IgD-negative memory B cell (primary cell): Measurements from ENCODE around the gene MSMP. TPM values are rescaled to one million over a fixed set of nuclear protein-coding genes. Genes with fewer than 3 reads are reported as not detected.

Experiments
- H3K27ac Mint-ChIP-seq, 3 donors: one replicate each; pipeline ENCODE4 v1.8.0; 2020 to 2022; ENCODE audit warnings: mild to moderate bottlenecking in 3 of 3, mixed read lengths in 3 of 3, moderate library complexity in 1 of 3
- H3K27me3 Mint-ChIP-seq: one replicate; pipeline ENCODE4 v1.8.0; 2021; ENCODE audit warnings: mixed read lengths
- H3K36me3 Mint-ChIP-seq: one replicate; pipeline ENCODE4 v1.8.0; 2020; ENCODE audit warnings: mild to moderate bottlenecking, mixed read lengths
- H3K4me1 Mint-ChIP-seq, 3 donors: one replicate each; pipeline ENCODE4 v1.8.0; 2020 to 2022; ENCODE audit warnings: mixed read lengths in 3 of 3, mild to moderate bottlenecking in 1 of 3
- H3K4me3 Mint-ChIP-seq, 4 donors: one replicate each; pipeline ENCODE4 v1.8.0; 2020 to 2022; ENCODE audit warnings: mild to moderate bottlenecking in 4 of 4, mixed read lengths in 4 of 4, moderate library complexity in 3 of 4
- H3K9me3 Mint-ChIP-seq, 3 donors: one replicate each; pipeline ENCODE4 v1.8.0; 2020 to 2021; ENCODE audit warnings: mixed read lengths in 3 of 3, mild to moderate bottlenecking in 1 of 3
- polyA plus RNA-seq: library from polyadenylated mRNA; unstranded; fragments of 300-500 nt; fragmentation: Illumina TruSeq; gene quantifications from one replicate; pipeline ENCODE4 v1.2.3, GENCODE V29; 2021

The MSMP gene
- polyA plus RNA-seq, 1 donor from 2014 or later: 3.8 TPM

DNA sequence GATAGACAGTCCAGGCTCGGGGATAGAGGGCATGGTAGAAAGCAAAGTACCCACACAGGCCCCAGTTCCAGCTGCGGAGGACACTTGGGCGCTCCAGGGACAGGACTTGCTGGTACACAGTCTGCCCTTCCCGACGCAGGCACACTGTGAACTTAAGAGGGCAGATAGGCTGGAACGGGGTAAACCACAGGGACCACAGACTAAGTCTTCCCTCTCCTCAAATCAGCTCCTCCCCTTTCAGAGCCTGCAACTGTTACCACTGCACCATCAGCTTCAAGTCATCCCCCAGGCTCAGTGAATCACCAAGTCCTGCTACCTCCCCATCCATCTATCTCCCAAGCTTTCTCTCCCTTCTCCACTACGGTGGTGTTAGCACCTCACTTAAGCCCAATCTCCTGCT is 12.3 kb downstream of the MSMP start:
- Mint-ChIP-seq H3K4me3 (no peak overlapping the region), H3K36me3 (peaks cover 6% of the 10 kb centered on the region), H3K4me1 (peaks cover 17 to 25% (median 19%) of the 10 kb centered on the region in 3 donors), H3K27ac (peak overlapping the region in 1 of 3 donors; percentile 43), H3K9me3 (no peaks in the 10 kb centered on the region), H3K27me3 (no peaks in the 10 kb centered on the region)

- Mint-ChIP-seq H3K9me3 (no peaks in the 10 kb centered on the region), H3K36me3 (peaks cover 9% of the 10 kb centered on the region), H3K4me1 (peaks cover 6 to 14% (median 10%) of the 10 kb centered on the region in 3 donors), H3K27ac (no peak overlapping the region), H3K4me3 (no peak overlapping the region), H3K27me3 (no peaks in the 10 kb centered on the region)
Observed at GRCh38 chr9:35740243-35740642, 13.8 kb downstream of the MSMP start.

DNA sequence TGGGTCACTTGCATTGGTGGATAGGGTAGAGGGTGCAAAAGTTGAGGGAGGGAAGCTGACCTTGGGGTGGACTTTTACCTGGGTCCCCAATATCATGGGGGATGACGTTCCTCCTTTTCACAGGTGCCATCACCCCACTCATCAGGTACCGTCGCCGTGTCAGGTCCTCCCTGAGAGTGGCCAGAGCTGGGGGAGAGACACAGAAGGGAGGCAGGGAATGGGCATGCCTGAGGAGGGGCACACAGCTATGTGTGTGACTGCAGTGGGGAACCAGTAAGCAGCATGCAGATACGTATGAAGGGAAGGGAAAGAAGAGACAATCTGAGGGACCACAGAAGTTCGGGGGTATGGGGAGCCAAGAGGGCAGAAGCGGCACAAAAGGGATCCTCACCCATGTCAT is 15.2 kb downstream of the MSMP start:
- Mint-ChIP-seq H3K9me3 (no peaks in the 10 kb centered on the region), H3K27me3 (no peaks in the 10 kb centered on the region), H3K4me1 (peaks cover 6 to 12% (median 11%) of the 10 kb centered on the region in 3 donors), H3K36me3 (peaks cover 9% of the 10 kb centered on the region), H3K4me3 (no peak overlapping the region), H3K27ac (no peak overlapping the region)

- peak overlapping the region in 1 of 3 donors; percentile 63 for H3K27ac Mint-ChIP-seq
Observed at GRCh38 chr9:35738186-35738585, 15.9 kb downstream of the MSMP start.

DNA sequence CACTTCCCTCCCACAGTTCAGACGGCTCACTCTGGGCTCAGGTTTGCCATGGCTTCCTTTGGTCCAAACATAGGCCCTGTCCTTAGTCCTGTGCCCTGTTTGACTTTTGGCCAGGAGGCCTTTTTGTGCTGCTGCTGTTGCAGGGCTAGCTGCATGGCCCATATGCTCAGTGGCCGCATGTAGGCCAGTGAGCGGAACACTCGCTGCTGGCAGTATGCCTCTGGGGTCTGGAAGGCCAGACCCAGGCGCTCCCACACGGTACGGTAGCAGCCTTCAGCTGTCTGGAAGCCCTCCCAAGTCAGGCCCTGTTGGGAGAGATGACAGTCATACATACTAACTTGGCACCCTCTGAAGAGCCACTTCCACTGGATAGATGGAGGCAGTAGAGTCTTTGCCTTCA is 16.9 kb downstream of the MSMP start:
- no peak overlapping the region for H3K4me3 Mint-ChIP-seq
- H3K27ac Mint-ChIP-seq: no peak overlapping the region
- H3K27me3 Mint-ChIP-seq: no peaks in the 10 kb centered on the region
- peaks cover 6% of the 10 kb centered on the region for H3K36me3 Mint-ChIP-seq
- H3K9me3 Mint-ChIP-seq: no peaks in the 10 kb centered on the region
- H3K4me1 Mint-ChIP-seq: peaks cover 10 to 18% (median 11%) of the 10 kb centered on the region in 3 donors

More at GRCh38 chr9:35738186-35738585, 15.9 kb downstream of the MSMP start:
- Mint-ChIP-seq H3K9me3 (no peaks in the 10 kb centered on the region), H3K27me3 (no peaks in the 10 kb centered on the region), H3K4me3 (peak overlapping the region in 1 of 4 donors; percentile 51), H3K4me1 (peaks cover 4 to 13% (median 9%) of the 10 kb centered on the region in 3 donors), H3K36me3 (peaks cover 6% of the 10 kb centered on the region)

DNA sequence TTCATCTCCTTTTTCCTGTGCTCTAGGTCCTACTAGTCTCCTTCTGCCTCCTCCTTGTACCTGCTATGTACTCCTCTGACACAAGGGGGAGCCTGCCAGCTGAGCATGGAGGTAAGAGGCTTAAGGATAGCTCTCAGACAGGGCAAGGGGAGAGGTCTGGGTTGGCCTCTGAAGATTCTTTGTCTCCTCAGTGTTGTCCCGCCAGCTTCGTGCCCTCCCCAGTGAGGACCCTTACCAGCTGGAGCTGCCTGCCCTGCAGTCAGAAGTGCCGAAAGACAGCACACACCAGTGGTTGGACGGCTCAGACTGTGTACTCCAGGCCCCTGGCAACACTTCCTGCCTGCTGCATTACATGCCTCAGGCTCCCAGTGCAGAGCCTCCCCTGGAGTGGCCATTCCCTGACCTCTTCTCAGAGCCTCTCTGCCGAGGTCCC is 17.9 kb downstream of the MSMP start:
- H3K4me3 Mint-ChIP-seq: peak overlapping the region in 2 of 4 donors; percentile 12 to 50
- no peaks in the 10 kb centered on the region for H3K27me3 Mint-ChIP-seq
- H3K36me3 Mint-ChIP-seq: peaks cover 6% of the 10 kb centered on the region
- H3K27ac Mint-ChIP-seq: peak overlapping the region in 1 of 3 donors; percentile 14
- H3K4me1 Mint-ChIP-seq: peaks cover 14 to 18% (median 16%) of the 10 kb centered on the region in 3 donors
- no peaks in the 10 kb centered on the region for H3K9me3 Mint-ChIP-seq

- H3K4me3 Mint-ChIP-seq: peak overlapping the region in 1 of 4 donors; percentile 68
- H3K36me3 Mint-ChIP-seq: peaks cover 3% of the 10 kb centered on the region
- no peak overlapping the region for H3K27ac Mint-ChIP-seq
- H3K27me3 Mint-ChIP-seq: no peaks in the 10 kb centered on the region
- H3K4me1 Mint-ChIP-seq: peaks cover 20 to 26% (median 24%) of the 10 kb centered on the region in 3 donors
- H3K9me3 Mint-ChIP-seq: no peaks in the 10 kb centered on the region
Observed at GRCh38 chr9:35734096-35734495, 20.0 kb downstream of the MSMP start.

DNA sequence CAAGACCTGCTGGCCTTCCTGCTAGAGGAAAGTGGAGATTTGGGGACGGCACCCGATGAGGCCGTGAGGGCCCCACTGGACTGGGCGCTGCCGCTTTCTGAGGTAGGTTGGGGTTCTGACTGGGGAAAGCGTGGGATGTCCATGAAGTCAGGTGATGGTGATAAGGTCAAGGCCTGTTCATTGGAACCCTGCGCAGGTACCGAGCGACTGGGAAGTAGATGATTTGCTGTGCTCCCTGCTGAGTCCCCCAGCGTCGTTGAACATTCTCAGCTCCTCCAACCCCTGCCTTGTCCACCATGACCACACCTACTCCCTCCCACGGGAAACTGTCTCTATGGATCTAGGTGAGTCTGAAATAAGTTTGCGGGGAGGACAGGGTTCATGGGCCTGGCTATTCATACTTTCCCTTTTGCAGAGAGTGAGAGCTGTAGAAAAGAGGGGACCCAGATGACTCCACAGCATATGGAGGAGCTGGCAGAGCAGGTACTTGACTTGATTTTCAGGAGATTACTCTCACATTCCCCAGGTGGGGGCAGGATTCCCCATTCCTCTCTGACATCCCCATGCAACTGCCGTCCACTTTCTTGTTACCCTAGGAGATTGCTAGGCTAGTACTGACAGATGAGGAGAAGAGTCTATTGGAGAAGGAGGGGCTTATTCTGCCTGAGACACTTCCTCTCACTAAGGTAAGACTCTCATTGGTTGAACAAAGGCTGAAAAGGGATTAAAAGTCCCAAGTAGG is 21.1 kb downstream of the MSMP start:
- Mint-ChIP-seq H3K9me3 (no peaks in the 10 kb centered on the region), H3K27ac (peak overlapping the region in 1 of 3 donors; percentile 93), H3K4me1 (peaks cover 20 to 26% (median 24%) of the 10 kb centered on the region in 3 donors), H3K4me3 (peak overlapping the region in 1 of 4 donors; percentile 92), H3K36me3 (peaks cover 3% of the 10 kb centered on the region), H3K27me3 (no peaks in the 10 kb centered on the region)

DNA sequence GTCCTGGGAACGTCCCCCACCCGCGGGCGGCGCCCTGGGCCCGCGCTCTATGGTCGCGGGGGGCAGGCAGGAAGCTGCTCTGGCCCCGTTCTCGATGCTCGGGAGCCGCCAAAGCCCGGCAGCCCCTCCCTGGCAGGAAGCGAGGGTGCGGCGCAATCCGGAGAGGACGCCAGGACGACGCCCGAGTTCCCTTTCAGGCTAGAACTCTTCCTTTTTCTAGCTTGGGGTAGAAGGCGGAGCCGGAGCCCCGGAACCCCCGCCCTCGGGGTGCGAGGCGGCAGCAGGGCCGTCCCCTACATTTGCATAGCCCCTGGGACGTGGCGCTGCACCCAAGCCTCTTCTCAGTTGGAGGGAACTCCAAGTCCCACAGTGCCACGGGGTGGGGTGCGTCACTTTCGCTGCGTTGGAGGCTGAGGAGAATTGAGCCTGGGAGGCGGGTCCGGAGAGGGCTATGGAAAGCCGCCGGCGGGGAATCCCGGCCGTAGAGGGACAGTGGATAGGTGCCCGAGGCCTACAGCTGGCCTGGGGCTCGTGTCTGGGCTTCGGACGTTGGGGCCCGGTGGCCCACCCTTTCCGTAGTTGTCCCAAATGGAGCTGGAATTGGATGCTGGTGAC is 21.8 kb downstream of the MSMP start, which contains the start of the genes CREB3 and TLN1:
CREB3 (plus strand) TSS at position 482 of the 615 bp plus-strand sequence; CDS start at position 589, 107 bp downstream.
TLN1 (minus strand) TSS at position 11 of the 615 bp plus-strand sequence. CDS start 6,501 bp downstream, outside the sequence.
- Mint-ChIP-seq H3K9me3 (no peaks in the 10 kb centered on the region), H3K4me3 (peak within 1 kb of the TSS in 1 of 4 donors; percentile 92)

DNA sequence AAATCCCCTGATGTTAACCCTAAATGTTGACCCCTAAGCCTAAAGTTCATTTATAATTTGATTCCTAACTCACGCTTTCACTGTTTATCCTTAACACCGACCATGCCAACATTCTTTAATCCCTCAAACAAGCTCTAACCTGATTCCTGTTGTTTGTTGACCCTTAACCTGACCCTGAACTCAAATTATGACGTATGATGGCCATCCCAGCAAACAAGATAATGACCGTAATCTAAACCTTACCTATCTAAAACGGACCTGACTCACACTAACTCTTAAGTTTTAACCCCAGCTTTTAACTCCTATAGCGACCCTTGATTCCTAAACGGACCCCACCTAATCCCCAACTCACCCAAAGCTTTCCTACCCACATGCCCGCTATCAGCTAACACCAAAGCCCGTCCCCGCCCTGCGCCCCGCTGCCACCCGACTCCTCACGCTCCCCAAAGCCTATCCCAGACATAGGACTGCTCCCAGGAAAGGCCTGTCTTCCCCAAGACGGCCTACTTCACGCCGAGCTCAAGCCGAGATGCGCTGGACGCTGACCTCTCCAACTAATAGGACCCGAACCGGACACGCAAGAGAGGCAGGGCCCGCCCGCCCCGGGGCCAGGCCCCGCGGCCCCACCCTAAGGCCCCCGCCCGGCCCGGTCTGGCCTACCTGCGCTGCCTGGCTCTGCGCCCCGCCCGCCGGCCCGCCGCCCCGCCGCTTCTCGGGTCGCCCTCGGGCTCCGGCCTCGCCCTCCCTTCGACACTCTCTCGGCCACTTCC is 22.5 kb downstream of the MSMP start:
- Mint-ChIP-seq H3K36me3 (peaks cover 3% of the 10 kb centered on the region), H3K9me3 (no peaks in the 10 kb centered on the region), H3K27me3 (no peaks in the 10 kb centered on the region), H3K4me1 (peaks cover 27 to 33% (median 30%) of the 10 kb centered on the region in 3 donors), H3K4me3 (peak overlapping the region in 1 of 4 donors; percentile 92), H3K27ac (peak overlapping the region in 1 of 3 donors; percentile 93)

More for the DNA sequence above, 21.8 kb downstream of the MSMP start, which contains the start of the genes CREB3 and TLN1:
- peaks cover 20 to 26% (median 24%) of the 10 kb centered on the region in 3 donors for H3K4me1 Mint-ChIP-seq
- H3K36me3 Mint-ChIP-seq: peaks cover 3% of the 10 kb centered on the region
- no peaks in the 10 kb centered on the region for H3K27me3 Mint-ChIP-seq
- peak within 1 kb of the TSS in 1 of 3 donors; percentile 93 for H3K27ac Mint-ChIP-seq

- H3K36me3 Mint-ChIP-seq: peaks cover 2% of the 10 kb centered on the region
- H3K4me3 Mint-ChIP-seq: peak overlapping the region in 1 of 4 donors; percentile 92
- H3K4me1 Mint-ChIP-seq: peaks cover 28 to 37% (median 30%) of the 10 kb centered on the region in 3 donors
- peak overlapping the region in 1 of 3 donors; percentile 47 for H3K27ac Mint-ChIP-seq
- no peaks in the 10 kb centered on the region for H3K27me3 Mint-ChIP-seq
- no peaks in the 10 kb centered on the region for H3K9me3 Mint-ChIP-seq
Observed at GRCh38 chr9:35730486-35730854, 23.6 kb downstream of the MSMP start.

DNA sequence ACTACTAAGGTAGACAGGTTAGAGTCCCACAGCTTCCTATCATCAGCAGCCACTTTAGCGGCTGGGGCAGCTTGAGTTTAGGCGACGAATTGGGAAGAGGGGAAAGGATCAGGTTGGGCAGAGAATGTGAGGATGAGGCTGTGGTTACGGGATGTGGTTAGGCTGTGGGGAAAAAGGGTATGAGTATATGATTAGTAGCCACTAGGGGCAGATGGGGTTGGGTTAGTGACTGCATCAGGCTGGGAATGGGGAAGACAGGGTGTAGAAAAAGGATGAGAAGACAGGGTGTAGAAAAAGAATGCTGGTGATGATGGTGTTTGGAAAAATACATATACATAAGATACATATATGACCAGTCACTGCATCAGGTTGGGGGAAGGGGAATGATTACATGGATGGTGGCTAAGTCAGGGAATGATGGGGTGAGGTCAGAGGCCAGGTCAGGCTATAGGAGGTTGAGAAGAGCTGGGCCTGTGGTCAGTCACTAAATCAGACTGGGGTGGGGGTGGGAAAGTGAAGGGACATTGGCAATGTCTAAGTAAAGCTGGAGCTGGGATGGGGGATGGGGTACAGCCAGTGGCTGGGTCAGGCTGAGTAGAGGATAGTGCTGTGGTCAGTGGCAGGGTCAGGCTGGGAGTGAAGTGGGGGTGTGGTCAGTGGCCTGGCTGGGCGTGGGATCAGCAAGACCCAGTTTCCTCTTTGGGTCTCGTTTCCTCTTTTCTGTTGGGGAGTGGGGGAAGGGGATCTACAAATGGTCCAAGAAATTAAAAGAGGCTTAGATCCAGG is 24.2 kb downstream of the MSMP start:
- peak overlapping the region in 1 of 4 donors; percentile 92 for H3K4me3 Mint-ChIP-seq
- H3K9me3 Mint-ChIP-seq: no peaks in the 10 kb centered on the region
- H3K36me3 Mint-ChIP-seq: no peaks in the 10 kb centered on the region
- H3K27ac Mint-ChIP-seq: no peak overlapping the region
- no peaks in the 10 kb centered on the region for H3K27me3 Mint-ChIP-seq
- H3K4me1 Mint-ChIP-seq: peaks cover 27 to 37% (median 32%) of the 10 kb centered on the region in 3 donors

GRCh38 chr9:35729101-35729500 is 25.0 kb downstream of the MSMP start:
- no peaks in the 10 kb centered on the region for H3K36me3 Mint-ChIP-seq
- H3K27ac Mint-ChIP-seq: no peak overlapping the region
- H3K9me3 Mint-ChIP-seq: no peaks in the 10 kb centered on the region
- H3K27me3 Mint-ChIP-seq: no peaks in the 10 kb centered on the region
- H3K4me3 Mint-ChIP-seq: no peak overlapping the region
- peaks cover 26 to 38% (median 37%) of the 10 kb centered on the region in 3 donors for H3K4me1 Mint-ChIP-seq
